ENCODE results near the gene RNASEH2C.
"Not testable (repeated sequence)": the region's sequence is repeated elsewhere in the genome, so short reads cannot be mapped to it uniquely, and the experiment has no call there.

Gene RNASEH2C

GRCh38 chr11:65696802-65697552, 23.6 kb downstream of the RNASEH2C start:
- no peak for TF ChIP-seq Cebpa-rat (IDR thresholded peaks at IDR 0.05)
- no peak overlapping the region for H3K27ac ChIP-seq
- H3K4me2 ChIP-seq = no peak overlapping the region
- H3K36me3 ChIP-seq = no peaks in the 10 kb centered on the region
- no peak overlapping the region for H3K4me3 ChIP-seq
- H3K9me3 ChIP-seq = peaks cover 16% of the 10 kb centered on the region
- H3K27me3 ChIP-seq = no peaks in the 10 kb centered on the region
- H3K9ac ChIP-seq = no peak overlapping the region
- H3K4me1 ChIP-seq = peaks cover 28% of the 10 kb centered on the region
- H4K20me1 ChIP-seq = no peaks in the 10 kb centered on the region

- Histone ChIP-seq H3K4me3 (no peak overlapping the region), H3K9ac (no peak overlapping the region), H3K4me1 (peaks cover 20% of the 10 kb centered on the region), H3K36me3 (no peaks in the 10 kb centered on the region), H3K27ac (no peak overlapping the region), H4K20me1 (no peaks in the 10 kb centered on the region), H3K4me2 (peak overlapping the region; percentile 33), H3K27me3 (no peaks in the 10 kb centered on the region), H3K9me3 (peaks cover 16% of the 10 kb centered on the region)
- no peak for TF ChIP-seq Cebpa-rat (IDR thresholded peaks at IDR 0.05)
Observed at GRCh38 chr11:65695459-65696241, 24.9 kb downstream of the RNASEH2C start.

- Histone ChIP-seq H3K4me1 (peaks cover 11% of the 10 kb centered on the region), H3K27me3 (no peaks in the 10 kb centered on the region), H3K36me3 (no peaks in the 10 kb centered on the region), H3K9ac (no peak overlapping the region), H4K20me1 (no peaks in the 10 kb centered on the region), H3K4me3 (no peak overlapping the region), H3K9me3 (no peaks in the 10 kb centered on the region), H3K27ac (no peak overlapping the region), H3K4me2 (no peak overlapping the region)
- no peak for TF ChIP-seq Cebpa-rat (IDR thresholded peaks at IDR 0.05)
Observed at GRCh38 chr11:65692367-65692766, 28.2 kb downstream of the RNASEH2C start.

- H3K4me1 ChIP-seq = peaks cover 11% of the 10 kb centered on the region
- H3K36me3 ChIP-seq, H3K4me2 ChIP-seq, H3K9me3 ChIP-seq, H3K9ac ChIP-seq, H3K27me3 ChIP-seq, H3K4me3 ChIP-seq, H4K20me1 ChIP-seq, H3K27ac ChIP-seq: not testable (repeated sequence)
Observed at GRCh38 chr11:65691847-65692246, 28.8 kb downstream of the RNASEH2C start.

- no peak for TF ChIP-seq Cebpa-rat (IDR thresholded peaks at IDR 0.05)
- H3K27me3 ChIP-seq = no peaks in the 10 kb centered on the region
- H3K9ac ChIP-seq = no peak overlapping the region
- no peaks in the 10 kb centered on the region for H3K36me3 ChIP-seq
- H3K27ac ChIP-seq = no peak overlapping the region
- no peaks in the 10 kb centered on the region for H4K20me1 ChIP-seq
- no peak overlapping the region for H3K4me2 ChIP-seq
- no peaks in the 10 kb centered on the region for H3K9me3 ChIP-seq
- peaks cover 6% of the 10 kb centered on the region; the same call in 1 of the 2 replicates for H3K4me1 ChIP-seq
- no peak overlapping the region for H3K4me3 ChIP-seq
Observed at GRCh38 chr11:65685981-65686380, 34.6 kb downstream of the RNASEH2C start.

- H3K4me1 ChIP-seq = peaks cover 29% of the 10 kb centered on the region
- not testable (repeated sequence) for H3K9ac ChIP-seq, H3K27ac ChIP-seq, H3K4me3 ChIP-seq, H3K9me3 ChIP-seq, H4K20me1 ChIP-seq, H3K27me3 ChIP-seq, H3K36me3 ChIP-seq, H3K4me2 ChIP-seq
Observed at GRCh38 chr11:65683480-65683879, 37.1 kb downstream of the RNASEH2C start.

- Histone ChIP-seq H3K4me2 (peak overlapping the region; percentile 40), H3K36me3 (no peaks in the 10 kb centered on the region), H3K9ac (no peak overlapping the region), H3K4me1 (peaks cover 29% of the 10 kb centered on the region), H3K9me3 (no peaks in the 10 kb centered on the region), H3K27ac (no peak overlapping the region), H3K27me3 (no peaks in the 10 kb centered on the region), H3K4me3 (no peak overlapping the region), H4K20me1 (no peaks in the 10 kb centered on the region)
- TF ChIP-seq Cebpa-rat (IDR thresholded peaks at IDR 0.05) = no peak
Observed at GRCh38 chr11:65680192-65680743, 40.3 kb downstream of the RNASEH2C start.

GRCh38 chr11:65672982-65673381, 47.6 kb downstream of the RNASEH2C start:
- H3K36me3 ChIP-seq = no peaks in the 10 kb centered on the region
- H3K4me1 ChIP-seq = no peaks in the 10 kb centered on the region
- no peak overlapping the region for H3K9ac ChIP-seq
- H3K4me3 ChIP-seq = no peak overlapping the region
- H3K9me3 ChIP-seq = no peaks in the 10 kb centered on the region
- H3K27ac ChIP-seq = no peak overlapping the region
- H3K4me2 ChIP-seq = no peak overlapping the region
- H4K20me1 ChIP-seq = no peaks in the 10 kb centered on the region
- H3K27me3 ChIP-seq = no peaks in the 10 kb centered on the region
- no peak for TF ChIP-seq Cebpa-rat (IDR thresholded peaks at IDR 0.05)

- Histone ChIP-seq H3K9ac (no peak overlapping the region), H3K36me3 (no peaks in the 10 kb centered on the region), H3K27me3 (no peaks in the 10 kb centered on the region), H3K4me3 (no peak overlapping the region), H3K4me2 (no peak overlapping the region), H4K20me1 (no peaks in the 10 kb centered on the region), H3K4me1 (no peaks in the 10 kb centered on the region), H3K9me3 (no peaks in the 10 kb centered on the region), H3K27ac (no peak overlapping the region)
- TF ChIP-seq Cebpa-rat (IDR thresholded peaks at IDR 0.05) = no peak
Observed at GRCh38 chr11:65672180-65672860, 48.3 kb downstream of the RNASEH2C start.
